Bronchial epithelial cell (primary cell): ENCODE data around the gene DLEC1. TPM values are rescaled to one million over a fixed set of nuclear protein-coding genes. Genes with fewer than 3 reads are reported as not detected.

Source experiments
- DNase-seq: peaks from one replicate; pipeline ENCODE4 v3.0.0-alpha.2; 2010; ENCODE audit warnings: low read depth
- FAIRE-seq: peaks from 2 replicates; lab custom pipeline; 2011; peaks lifted over from hg19 to GRCh38; lab: Jason Lieb, UNC
- H3K27me3 ChIP-seq: 2 replicates; pipeline ENCODE4 v1.5.1; 2011; ENCODE audit warnings: low read length; ENCODE audit not compliant: control insufficient read depth, insufficient read depth
- H3K36me3 ChIP-seq: 2 replicates; pipeline ENCODE4 v1.5.1; 2011; ENCODE audit warnings: low read length; ENCODE audit not compliant: control insufficient read depth, insufficient read depth
- H3K4me3 ChIP-seq: 2 replicates; pipeline ENCODE4 v1.5.1; 2011; ENCODE audit warnings: mild to moderate bottlenecking, low read depth, low read length, control low read depth
- total RNA-seq: library from RNA; depleted of rRNA; stranded (reverse); fragments of >200 nt; gene quantifications from 2 replicates; pipeline ENCODE4 v1.2.1, GENCODE V29; 2014
- TF ChIP-seq, protein P1 (sequence below): IDR thresholded peaks from 2 replicates; pipeline ENCODE4 v1.5.1; 2011; ENCODE audit warnings: mild to moderate bottlenecking, moderate library complexity, low read length, control low read depth, inconsistent platforms; ENCODE audit not compliant: insufficient read depth, severe bottlenecking

DLEC1 gene
- total RNA-seq, 1 donor from 2014 or later = 0.26 TPM

DNA sequence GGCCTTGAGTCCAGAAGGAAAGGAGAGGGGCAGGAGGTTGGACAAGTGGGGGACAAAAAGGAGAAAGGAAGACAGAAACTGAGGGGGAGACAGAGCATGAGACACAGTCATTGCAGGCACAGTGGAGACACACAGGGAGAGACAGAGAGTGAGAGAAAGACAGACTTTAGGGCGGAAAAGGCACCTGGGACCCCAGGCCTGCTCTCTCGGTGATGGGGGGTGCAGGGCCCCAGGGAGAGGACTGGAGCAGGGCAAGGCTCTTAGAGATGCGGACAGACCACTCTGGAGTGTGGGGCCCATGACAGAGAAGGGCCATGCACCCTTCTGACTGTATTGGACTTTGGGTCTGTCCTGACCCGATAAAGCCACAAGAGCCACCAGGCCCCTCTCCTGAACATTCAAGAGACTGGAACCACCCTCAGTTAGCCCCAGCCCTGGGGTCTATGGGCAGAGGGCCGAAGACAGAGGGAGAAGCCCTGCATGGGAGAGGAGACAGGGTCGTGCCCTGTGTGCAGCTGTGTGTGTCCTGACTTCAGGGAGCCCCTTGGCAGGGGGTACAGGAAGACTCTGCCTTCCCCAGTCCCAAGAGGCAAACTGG is 22.1 kb upstream of the DLEC1 start:
- peaks cover 34% of the 10 kb centered on the region for H3K36me3 ChIP-seq
- H3K4me3 ChIP-seq = no peak overlapping the region
- no peak for FAIRE-seq
- DNase-seq = no peak
- no peaks in the 10 kb centered on the region for H3K27me3 ChIP-seq
- TF ChIP-seq, protein P1, sequence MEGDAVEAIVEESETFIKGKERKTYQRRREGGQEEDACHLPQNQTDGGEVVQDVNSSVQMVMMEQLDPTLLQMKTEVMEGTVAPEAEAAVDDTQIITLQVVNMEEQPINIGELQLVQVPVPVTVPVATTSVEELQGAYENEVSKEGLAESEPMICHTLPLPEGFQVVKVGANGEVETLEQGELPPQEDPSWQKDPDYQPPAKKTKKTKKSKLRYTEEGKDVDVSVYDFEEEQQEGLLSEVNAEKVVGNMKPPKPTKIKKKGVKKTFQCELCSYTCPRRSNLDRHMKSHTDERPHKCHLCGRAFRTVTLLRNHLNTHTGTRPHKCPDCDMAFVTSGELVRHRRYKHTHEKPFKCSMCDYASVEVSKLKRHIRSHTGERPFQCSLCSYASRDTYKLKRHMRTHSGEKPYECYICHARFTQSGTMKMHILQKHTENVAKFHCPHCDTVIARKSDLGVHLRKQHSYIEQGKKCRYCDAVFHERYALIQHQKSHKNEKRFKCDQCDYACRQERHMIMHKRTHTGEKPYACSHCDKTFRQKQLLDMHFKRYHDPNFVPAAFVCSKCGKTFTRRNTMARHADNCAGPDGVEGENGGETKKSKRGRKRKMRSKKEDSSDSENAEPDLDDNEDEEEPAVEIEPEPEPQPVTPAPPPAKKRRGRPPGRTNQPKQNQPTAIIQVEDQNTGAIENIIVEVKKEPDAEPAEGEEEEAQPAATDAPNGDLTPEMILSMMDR = no peak

DNA sequence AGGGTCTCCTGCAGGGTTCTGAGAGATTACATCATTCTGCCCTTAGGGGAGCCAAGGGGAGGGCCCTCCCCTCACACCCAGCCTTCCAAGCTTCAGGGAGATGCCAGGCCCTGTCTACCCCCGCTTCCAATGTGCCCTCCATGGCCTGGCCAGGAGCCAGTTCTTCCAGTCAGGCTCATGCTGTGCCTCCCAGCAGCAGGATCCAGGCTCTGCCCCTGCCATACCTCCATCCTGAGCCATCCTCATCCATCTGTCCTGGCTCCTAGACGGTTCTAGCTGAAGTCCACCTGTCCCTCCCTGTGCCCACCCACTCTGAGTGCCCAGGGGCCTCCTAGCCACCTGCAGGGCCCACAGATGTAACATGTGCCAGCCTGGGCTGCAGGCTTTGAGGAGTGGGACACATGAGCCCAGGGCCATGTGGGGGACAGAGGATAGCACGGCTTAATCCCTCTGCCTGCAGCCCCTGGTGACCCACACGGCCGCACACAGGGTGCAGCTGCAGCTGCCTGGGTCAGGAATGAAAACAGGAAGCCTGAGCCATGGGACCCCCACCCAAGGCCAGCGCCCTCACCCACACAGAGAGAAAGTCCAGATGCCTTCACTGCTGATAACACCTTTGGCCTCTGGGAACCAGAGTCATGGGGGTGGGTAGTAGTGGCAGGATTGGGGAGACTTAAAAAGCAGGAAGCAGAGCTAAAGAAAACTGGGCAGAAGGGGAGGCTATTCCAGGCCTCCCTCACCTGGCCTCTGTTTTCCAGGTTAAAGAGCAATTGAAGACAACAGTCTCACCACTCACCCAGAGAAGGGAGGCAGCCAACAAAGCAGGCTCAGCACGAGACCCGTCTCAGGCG is 21.3 kb upstream of the DLEC1 start:
- TF ChIP-seq, protein P1 = no peak
- peaks cover 34% of the 10 kb centered on the region for H3K36me3 ChIP-seq
- DNase-seq = no peak

DNA sequence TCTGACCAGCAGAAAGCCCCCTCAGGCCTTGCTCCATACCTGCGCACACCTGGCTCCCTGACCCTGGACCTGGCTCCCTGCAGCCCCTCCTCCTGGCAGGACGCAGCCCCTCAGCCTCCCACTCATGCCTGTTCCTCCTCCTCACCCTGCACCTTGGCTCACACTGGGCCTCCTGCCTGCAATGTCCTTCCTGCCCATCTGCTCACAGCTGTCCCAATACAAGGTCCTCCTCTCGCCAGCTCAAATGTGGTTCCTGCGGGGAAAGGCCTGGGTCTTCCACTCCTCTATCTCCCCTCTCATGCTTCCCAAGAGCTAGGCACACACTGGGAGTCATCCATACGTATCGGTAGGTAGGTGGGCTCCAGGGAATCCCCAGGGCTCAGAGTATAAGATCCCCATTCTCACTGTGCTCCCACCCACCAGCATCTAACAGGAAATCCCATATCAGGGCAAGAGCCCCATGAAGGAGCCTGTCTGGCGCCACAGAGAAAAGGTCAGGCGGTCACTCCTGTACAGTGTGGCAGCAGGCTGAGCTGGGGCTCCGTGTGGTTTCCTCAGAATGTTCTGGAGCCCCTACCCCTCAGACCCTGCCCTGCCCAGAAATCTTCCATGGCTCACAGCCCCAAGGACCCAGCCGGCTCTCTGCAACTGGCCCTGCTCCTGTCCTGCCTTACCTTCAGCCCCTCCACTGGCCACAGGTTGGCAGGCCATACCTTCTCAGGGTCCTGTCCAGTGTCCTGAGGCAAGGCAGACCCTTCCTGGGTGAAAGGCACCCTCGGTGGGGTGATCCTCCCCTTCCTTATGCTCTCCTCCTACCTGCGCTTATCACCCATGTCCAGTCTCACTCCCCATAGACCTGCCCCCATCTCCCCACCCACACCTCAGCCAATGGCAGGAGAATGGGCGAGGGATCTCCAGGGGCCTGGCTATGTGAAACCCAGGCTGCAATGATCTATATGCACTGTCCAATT is 20.4 kb upstream of the DLEC1 start:
- no peak for FAIRE-seq

More for the DNA sequence above, 21.3 kb upstream of the DLEC1 start:
- Histone ChIP-seq H3K27me3 (no peaks in the 10 kb centered on the region), H3K4me3 (no peak overlapping the region)
- no peak for FAIRE-seq

DNA sequence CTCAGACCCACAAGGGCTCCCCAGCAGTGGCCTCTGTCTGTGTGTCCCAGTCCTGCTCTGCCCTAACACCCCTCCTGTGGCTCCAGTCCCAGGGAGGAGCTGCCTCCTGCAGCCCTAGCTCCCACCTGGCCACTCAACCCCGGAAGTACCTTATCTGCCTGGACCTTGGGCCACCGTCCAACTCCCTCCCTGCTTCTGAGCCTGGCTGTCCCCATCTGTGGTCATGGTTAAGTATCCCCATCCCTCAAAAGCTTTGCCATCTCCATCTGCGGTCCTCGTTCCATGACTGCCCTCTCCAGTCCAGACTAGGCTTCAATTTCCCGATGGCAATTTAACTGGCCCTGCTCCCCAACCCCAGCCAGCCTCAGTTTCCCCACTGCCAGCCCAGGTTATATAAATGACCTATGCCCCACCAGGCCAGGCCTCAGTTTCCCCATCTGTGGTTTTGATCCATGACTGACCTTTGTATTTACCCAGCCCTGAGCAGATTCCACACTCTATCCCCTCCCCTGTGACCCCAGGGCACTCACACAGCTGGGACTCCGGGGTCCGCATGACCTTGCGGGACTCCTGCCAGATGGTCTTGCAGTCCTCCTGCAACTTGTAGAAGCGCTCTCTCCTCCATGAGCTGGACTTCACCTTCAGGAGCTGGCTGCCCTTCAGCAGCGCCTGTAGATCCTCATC is 19.2 kb upstream of the DLEC1 start:
- FAIRE-seq (no peak), DNase-seq (no peak)
- H3K4me3 ChIP-seq = no peak overlapping the region
- TF ChIP-seq, protein P1 = no peak
- no peaks in the 10 kb centered on the region for H3K27me3 ChIP-seq
- H3K36me3 ChIP-seq = peaks cover 34% of the 10 kb centered on the region

More for the DNA sequence above, 20.4 kb upstream of the DLEC1 start:
- H3K4me3 ChIP-seq = no peak overlapping the region
- no peaks in the 10 kb centered on the region for H3K27me3 ChIP-seq
- TF ChIP-seq, protein P1 = no peak
- no peak for DNase-seq
- peaks cover 34% of the 10 kb centered on the region for H3K36me3 ChIP-seq

DNA sequence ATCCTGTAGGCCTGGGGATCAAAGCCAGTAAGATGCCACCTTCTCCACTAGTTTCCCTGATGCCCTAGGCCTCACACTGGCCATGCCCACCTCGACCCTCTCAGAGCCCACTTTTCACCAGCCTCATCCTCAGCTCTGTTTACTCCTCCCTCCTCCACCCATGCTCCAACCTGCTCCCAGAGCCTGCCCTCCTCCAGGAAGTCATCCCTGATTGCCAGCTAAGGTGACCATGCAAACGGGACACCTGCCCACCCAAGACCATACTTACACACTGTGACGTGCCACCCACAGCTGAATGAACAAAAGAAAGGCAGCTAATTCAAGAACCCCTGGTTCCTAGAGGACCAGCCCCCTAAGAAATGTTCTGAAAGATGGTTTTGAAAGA is 18.7 kb upstream of the DLEC1 start:
- peaks cover 32% of the 10 kb centered on the region for H3K36me3 ChIP-seq
- FAIRE-seq (no peak), DNase-seq (no peak)
- TF ChIP-seq, protein P1 = no peak
- H3K4me3 ChIP-seq = no peak overlapping the region
- H3K27me3 ChIP-seq = no peaks in the 10 kb centered on the region
